Endothelial cell of umbilical vein (primary cell): ENCODE measurements around the gene TOLLIP.

Experiments
- CTCF ChIP-seq, 2 donors: IDR thresholded peaks; 1 replicate in 1 of 2; 2 replicates in 1 of 2; pipeline ENCODE4 v1.5.1; 2011; ENCODE audit warnings: low read length in 2 of 2, mild to moderate bottlenecking in 2 of 2, moderate library complexity in 2 of 2, control low read depth in 1 of 2, inconsistent platforms in 1 of 2, low read depth in 1 of 2; ENCODE audit not compliant: insufficient read depth in 1 of 2; ENCODE audit errors: extremely low read depth in 1 of 2
- EZH2 ChIP-seq: IDR thresholded peaks from 2 replicates; pipeline ENCODE4 v1.6.1; 2012; ENCODE audit warnings: borderline replicate concordance, low read depth, mild to moderate bottlenecking, moderate library complexity, low read length, inconsistent platforms; ENCODE audit not compliant: severe bottlenecking
- MAX ChIP-seq: IDR thresholded peaks from 2 replicates; pipeline ENCODE4 v1.6.1; 2011; ENCODE audit not compliant: insufficient read depth, insufficient read length
- POLR2A ChIP-seq: IDR thresholded peaks from 2 replicates; pipeline ENCODE4 v1.6.1; 2012; ENCODE audit warnings: low read depth, mild to moderate bottlenecking, control low read depth, low read length
- POLR2AphosphoS5 ChIP-seq: IDR thresholded peaks from 2 replicates; pipeline ENCODE4 v1.6.1; 2012; ENCODE audit warnings: low read depth, mild to moderate bottlenecking, control low read depth, low read length, moderate library complexity; ENCODE audit not compliant: insufficient read depth

GRCh38 chr11:1295086-1295485 is 14.3 kb downstream of the TOLLIP start:
- TF ChIP-seq CTCF (IDR thresholded peaks at IDR 0.05; ENCODE audit: extremely low read depth in 1 of 2, insufficient read depth in 1 of 2, low read depth in 1 of 2, low read length in 2 of 2) (no peak), POLR2A (no peak), EZH2 (no peak), MAX (no peak), POLR2AphosphoS5 (no peak)
